HepG2 (cell line): Measurements from ENCODE around the gene C20orf96. TPM values are rescaled to one million over a fixed set of nuclear protein-coding genes. Genes with fewer than 3 reads are reported as not detected.
A peak's percentile ranks its signal among the peaks of the same experiment; 100 is the strongest.

Source experiments
- ATAC-seq: fragments of 200-7000 bp; cut with Tn5 transposase; 3 replicates; pipeline ENCODE4 v1.9.1; 2020; ENCODE audit warnings: mild to moderate bottlenecking, moderate library complexity
- BruUV-seq: library from RNA; stranded (reverse); fragments of 400-500 nt; replicated peaks from 2 replicates; lab custom pipeline; 2021; lab: Mats Ljungman, UMichigan
- CTCF ChIA-PET: fragments of 300-600 bp; formaldehyde crosslinking; extraction: SDS; loops from one replicate; lab custom pipeline; 2021; ENCODE audit warnings: low total read pairs, inconsistent platforms, low intra/inter-chr PET ratio; lab: Yijun Ruan, JAX
- POLR2A ChIA-PET: fragments of 350-600 bp; sonication (Branson Sonifier 250); formaldehyde crosslinking; loops from one replicate; lab custom pipeline; 2020; ENCODE audit warnings: antibody characterized with exemption, inconsistent platforms; lab: Yijun Ruan, JAX
- DNase-seq: peaks from one replicate; pipeline ENCODE4 v3.0.0-alpha.2; 2015; ENCODE audit warnings: low spot score
- FAIRE-seq: peaks from 3 replicates; lab custom pipeline; 2011; peaks lifted over from hg19 to GRCh38; lab: Jason Lieb, UNC
- H2AFZ ChIP-seq: one replicate; pipeline ENCODE4 v1.6.1; 2011; ENCODE audit warnings: low read length, inconsistent platforms
- H3K27ac ChIP-seq: fragments of 300-600 bp; 3 replicates; pipeline ENCODE4 v1.8.0; 2011; ENCODE audit warnings: mixed run types, mild to moderate bottlenecking, mixed read lengths, low read length, inconsistent platforms; ENCODE audit not compliant: insufficient read depth; ENCODE audit errors: extremely low read length
- H3K27me3 ChIP-seq, 2 experiments: fragments of 200-600 bp in 1 of 2; 2 replicates in 1 of 2; 3 replicates in 1 of 2; pipeline versions ENCODE4 v1.6.0 to v1.8.0; 2011; ENCODE audit warnings: low read length in 2 of 2, mild to moderate bottlenecking in 2 of 2, moderate library complexity in 2 of 2, inconsistent platforms in 1 of 2; ENCODE audit not compliant: insufficient read depth in 2 of 2, control insufficient read depth in 1 of 2
- H3K36me3 ChIP-seq, 2 experiments: fragments of 200-600 bp in 1 of 2; replicated peaks in 1 of 2; 2 replicates in 1 of 2; 3 replicates in 1 of 2; pipeline versions ENCODE4 v1.5.1 to v1.8.0; 2011; ENCODE audit warnings: low read length in 2 of 2, inconsistent platforms in 1 of 2; ENCODE audit not compliant: insufficient read depth in 2 of 2, control insufficient read depth in 1 of 2
- H3K4me1 ChIP-seq: 2 replicates; pipeline ENCODE4 v1.5.1; 2012; ENCODE audit warnings: low read length, inconsistent platforms; ENCODE audit not compliant: insufficient read depth
- H3K4me2 ChIP-seq: 2 replicates; pipeline ENCODE4 v1.6.0; 2011; ENCODE audit warnings: low read depth, low read length, inconsistent platforms
- H3K4me3 ChIP-seq, 3 experiments: fragments of 200-600 bp in 1 of 3; sonication (generic), shearing (Covaris generic) in 1 of 3; replicated peaks in 1 of 3; 2 replicates each; pipeline ENCODE4 v1.5.1; 2011 to 2016; ENCODE audit warnings: low read length in 3 of 3, inconsistent platforms in 2 of 3, low read depth in 2 of 3, mild to moderate bottlenecking in 2 of 3, control low read depth in 1 of 3, mixed read lengths in 1 of 3; ENCODE audit not compliant: insufficient read depth in 1 of 3
- H3K79me2 ChIP-seq: one replicate; pipeline ENCODE4 v1.6.1; 2011; ENCODE audit warnings: low read length, inconsistent platforms; ENCODE audit not compliant: insufficient read depth
- H3K9ac ChIP-seq: 2 replicates; pipeline ENCODE4 v1.6.0; 2011; ENCODE audit warnings: mild to moderate bottlenecking, low read depth, low read length, inconsistent platforms; ENCODE audit not compliant: insufficient read depth
- H3K9me3 ChIP-seq: 2 replicates; pipeline ENCODE4 v1.5.1; 2012; ENCODE audit warnings: mild to moderate bottlenecking, low read length
- H4K20me1 ChIP-seq: 2 replicates; pipeline ENCODE4 v1.6.0; 2011; ENCODE audit warnings: inconsistent platforms, mild to moderate bottlenecking, low read length, moderate library complexity; ENCODE audit not compliant: insufficient read depth
- ARNT ChIP-seq: fragments of 450-650 bp; IDR thresholded peaks from 2 replicates; pipeline ENCODE4 v1.6.1; 2017
- ARNT2 ChIP-seq: sonication (generic); formaldehyde crosslinking; IDR thresholded peaks from 2 replicates; pipeline ENCODE4 v1.8.0; 2022; ENCODE audit warnings: mild to moderate bottlenecking, low read depth, missing genetic modification reagents, moderate library complexity
- DPF2 ChIP-seq: sonication (generic); formaldehyde crosslinking; IDR thresholded peaks from 2 replicates; pipeline ENCODE4 v1.4.0; 2020; ENCODE audit warnings: mild to moderate bottlenecking, low read depth, missing genetic modification reagents, borderline replicate concordance
- EHMT2 ChIP-seq: fragments of 200-600 bp; sonication (generic); IDR thresholded peaks from 2 replicates; pipeline ENCODE4 v1.7.0; 2017; ENCODE audit warnings: antibody characterized with exemption, low read depth, low read length, borderline replicate concordance
- HMG20B ChIP-seq: conservative IDR thresholded peaks from 2 replicates; pipeline ENCODE4 v1.6.1; 2016; ENCODE audit warnings: missing genetic modification reagents, missing compliant biosample characterization
- JUN ChIP-seq: sonication (generic); formaldehyde crosslinking; IDR thresholded peaks from 2 replicates; pipeline ENCODE4 v1.4.0; 2020; ENCODE audit warnings: mild to moderate bottlenecking, missing genetic modification reagents
- KLF16 ChIP-seq, 2 experiments: sonication (generic) in 1 of 2; formaldehyde crosslinking in 1 of 2; IDR thresholded peaks; 2 replicates each; pipeline versions ENCODE4 v1.6.1 to v1.8.0; 2016 to 2023; ENCODE audit warnings: missing genetic modification reagents in 2 of 2, missing compliant biosample characterization in 1 of 2
- MLLT10 ChIP-seq: sonication (generic); formaldehyde crosslinking; IDR thresholded peaks from 2 replicates; pipeline ENCODE4 v1.4.0; 2020; ENCODE audit warnings: missing genetic modification reagents
- PHF21A ChIP-seq: sonication (generic); formaldehyde crosslinking; IDR thresholded peaks from 2 replicates; pipeline ENCODE4 v1.5.0; 2020; ENCODE audit warnings: mild to moderate bottlenecking, missing genetic modification reagents
- SALL1 ChIP-seq: sonication (generic); formaldehyde crosslinking; IDR thresholded peaks from 2 replicates; pipeline ENCODE4 v1.8.0; 2022; ENCODE audit warnings: mild to moderate bottlenecking, missing genetic modification reagents
- SMARCE1 ChIP-seq: fragments of 450-650 bp; IDR thresholded peaks from 2 replicates; pipeline ENCODE4 v1.6.1; 2017; ENCODE audit warnings: borderline replicate concordance
- ZMYM3 ChIP-seq: sonication (generic); formaldehyde crosslinking; IDR thresholded peaks from 2 replicates; pipeline ENCODE4 v1.5.1; 2020; ENCODE audit warnings: mild to moderate bottlenecking, missing genetic modification reagents
- ZMYM4 ChIP-seq: sonication (generic); formaldehyde crosslinking; IDR thresholded peaks from 2 replicates; pipeline ENCODE4 v1.8.1; 2023; ENCODE audit warnings: mild to moderate bottlenecking, missing genetic modification reagents
- ZNF121 ChIP-seq: sonication (generic); formaldehyde crosslinking; IDR thresholded peaks from 2 replicates; pipeline ENCODE4 v1.5.0; 2020; ENCODE audit warnings: mild to moderate bottlenecking, missing genetic modification reagents
- ZNF282 ChIP-seq: fragments of 450-650 bp; IDR thresholded peaks from 2 replicates; pipeline ENCODE4 v1.6.1; 2018; ENCODE audit not compliant: partially characterized antibody
- ZNF335 ChIP-seq: sonication (generic); formaldehyde crosslinking; IDR thresholded peaks from 2 replicates; pipeline ENCODE4 v1.4.0; 2020; ENCODE audit warnings: missing genetic modification reagents
- ZNF605 ChIP-seq: sonication (generic); formaldehyde crosslinking; IDR thresholded peaks from 2 replicates; pipeline ENCODE4 v1.8.0; 2022; ENCODE audit warnings: mild to moderate bottlenecking, missing genetic modification reagents
- ZNF749 ChIP-seq: sonication (generic); formaldehyde crosslinking; IDR thresholded peaks from 2 replicates; pipeline ENCODE4 v1.8.0; 2022; ENCODE audit warnings: mild to moderate bottlenecking, missing genetic modification reagents, moderate library complexity, borderline replicate concordance
- WGBS: methylation state at CpG from one replicate; pipeline ENCODE4 v1.1.6; 2017; ENCODE audit warnings: low lambda C conversion rate; 5-methylcytosine and 5-hydroxymethylcytosine counted together
- in situ Hi-C: cut with HindIII; loops from 2 replicates; pipeline ENCODE4 v1.10.0; 2017; ENCODE audit warnings: low pct_unique_long_range_greater_than_20kb; ENCODE audit not compliant: extremely low pct_ligation_motif_present
- intact Hi-C: fragments of 100-400 bp; cut with micrococcal nuclease; formaldehyde crosslinking; loops from one replicate; pipeline ENCODE4 v1.10.0; 2022; ENCODE audit not compliant: unreplicated experiment
- polyA plus RNA-seq, 8 experiments: library from polyadenylated mRNA; depleted of rRNA in 3 of 8; stranded (reverse) in 7 of 8; unstranded in 1 of 8; fragments of >200 nt; fragmentation: Illumina TruSeq in 4 of 8; extraction: Trizol in 4 of 8; gene quantifications; 2 replicates each; pipeline versions ENCODE4 v1.2.1 to v1.2.3, GENCODE V29; 2011 to 2016; ENCODE audit warnings: low read depth in 4 of 8, missing spikeins in 1 of 8, mixed read lengths in 1 of 8; ENCODE audit not compliant: insufficient read depth in 1 of 8
- total RNA-seq, 5 experiments: library from RNA; depleted of rRNA; stranded (reverse); fragments of >200 nt; fragmentation: Illumina TruSeq; extraction: Trizol; gene quantifications; 2 replicates each; pipeline ENCODE4 v1.2.3, GENCODE V29; 2016; ENCODE audit warnings: low read depth in 1 of 5
- TF ChIP-seq, protein P1 (sequence below): sonication (generic); formaldehyde crosslinking; IDR thresholded peaks from 2 replicates; pipeline ENCODE4 v1.4.0; 2020; ENCODE audit warnings: missing genetic modification reagents
- TF ChIP-seq, protein P2 (sequence below): sonication (generic); formaldehyde crosslinking; IDR thresholded peaks from 2 replicates; pipeline ENCODE4 v1.5.0; 2020; ENCODE audit warnings: mild to moderate bottlenecking, missing genetic modification reagents
- TF ChIP-seq, protein P3 (sequence below): sonication (generic); formaldehyde crosslinking; IDR thresholded peaks from 2 replicates; pipeline ENCODE4 v1.5.0; 2020; ENCODE audit warnings: missing genetic modification reagents
- TF ChIP-seq, protein P4 (sequence below): sonication (generic); formaldehyde crosslinking; IDR thresholded peaks from 2 replicates; pipeline ENCODE4 v1.4.0; 2020; ENCODE audit warnings: mild to moderate bottlenecking, missing genetic modification reagents

C20orf96 gene
- total and polyA plus RNA-seq, 2 of the 13 experiments (the other 11 are each of a cell fraction or from before 2014, with no cell fraction given): 3.8 to 20.6 TPM

DNA sequence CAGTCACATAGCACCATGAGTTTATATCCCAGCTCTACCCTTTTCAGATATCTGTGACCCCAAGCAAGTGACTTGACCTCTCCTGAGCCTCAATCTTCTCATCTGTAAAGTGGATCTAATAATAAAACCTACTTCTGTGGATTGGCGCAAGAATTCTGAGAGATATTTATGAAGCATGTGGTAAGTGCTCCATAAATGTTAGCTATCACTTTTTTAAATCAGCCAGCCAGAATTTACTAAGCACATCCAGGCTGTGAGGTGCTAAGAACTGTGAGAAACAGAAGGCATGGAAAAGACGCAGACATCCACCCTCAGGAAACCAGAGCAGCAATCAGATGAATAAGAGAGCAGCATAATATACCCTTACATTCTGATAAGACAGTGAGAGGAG is 862 bp downstream of the C20orf96 start:
- ChIA-PET POLR2A (no interaction called here), CTCF (no interaction called here)
- H3K4me3 ChIP-seq: peak overlapping the region; percentile 63 to 85 (median 83)
- H3K27me3 ChIP-seq: peaks cover 2 to 23% of the 10 kb centered on the region in 2 experiments; a peak in 4 of 5 replicates
- peak overlapping the region; percentile 98 for H3K4me2 ChIP-seq
- peak overlapping the region; percentile 70 for H3K27ac ChIP-seq
- no peak for ATAC-seq
- H3K9me3 ChIP-seq: no peaks in the 10 kb centered on the region
- no peaks in the 10 kb centered on the region for H4K20me1 ChIP-seq
- 64% methylated on average over 2 of the region's 2 CpGs for WGBS
- BruUV-seq: TSS peak; percentile 68
- H3K9ac ChIP-seq: peak overlapping the region; percentile 89
- H3K4me1 ChIP-seq: peaks cover 27% of the 10 kb centered on the region
- no peak for DNase-seq
- peak overlapping the region; percentile 97 for H2AFZ ChIP-seq
- no peak for FAIRE-seq
- H3K36me3 ChIP-seq: no peaks in the 10 kb centered on the region
- intact Hi-C loops (no loop called here), in situ Hi-C loops (no loop called here)
- peaks cover 10% of the 10 kb centered on the region for H3K79me2 ChIP-seq
- no peak for TF ChIP-seq KLF16 (CRISPR knock-in tag; IDR thresholded peaks at IDR 0.05)
- TF ChIP-seq ZMYM3 (CRISPR knock-in tag): peak; percentile 23; the same call in 1 of the 2 replicates
- TF ChIP-seq, protein P1, sequence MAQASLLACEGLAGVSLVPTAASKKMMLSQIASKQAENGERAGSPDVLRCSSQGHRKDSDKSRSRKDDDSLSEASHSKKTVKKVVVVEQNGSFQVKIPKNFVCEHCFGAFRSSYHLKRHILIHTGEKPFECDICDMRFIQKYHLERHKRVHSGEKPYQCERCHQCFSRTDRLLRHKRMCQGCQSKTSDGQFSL (CRISPR knock-in tag): no peak
- TF ChIP-seq ZNF335 (CRISPR knock-in tag): no peak
- TF ChIP-seq PHF21A (CRISPR knock-in tag): no peak
- no peak for TF ChIP-seq JUN
- no peak for TF ChIP-seq MLLT10
- TF ChIP-seq ARNT2 (CRISPR knock-in tag): no peak
- no peak for TF ChIP-seq ZNF121
- TF ChIP-seq, protein P2, sequence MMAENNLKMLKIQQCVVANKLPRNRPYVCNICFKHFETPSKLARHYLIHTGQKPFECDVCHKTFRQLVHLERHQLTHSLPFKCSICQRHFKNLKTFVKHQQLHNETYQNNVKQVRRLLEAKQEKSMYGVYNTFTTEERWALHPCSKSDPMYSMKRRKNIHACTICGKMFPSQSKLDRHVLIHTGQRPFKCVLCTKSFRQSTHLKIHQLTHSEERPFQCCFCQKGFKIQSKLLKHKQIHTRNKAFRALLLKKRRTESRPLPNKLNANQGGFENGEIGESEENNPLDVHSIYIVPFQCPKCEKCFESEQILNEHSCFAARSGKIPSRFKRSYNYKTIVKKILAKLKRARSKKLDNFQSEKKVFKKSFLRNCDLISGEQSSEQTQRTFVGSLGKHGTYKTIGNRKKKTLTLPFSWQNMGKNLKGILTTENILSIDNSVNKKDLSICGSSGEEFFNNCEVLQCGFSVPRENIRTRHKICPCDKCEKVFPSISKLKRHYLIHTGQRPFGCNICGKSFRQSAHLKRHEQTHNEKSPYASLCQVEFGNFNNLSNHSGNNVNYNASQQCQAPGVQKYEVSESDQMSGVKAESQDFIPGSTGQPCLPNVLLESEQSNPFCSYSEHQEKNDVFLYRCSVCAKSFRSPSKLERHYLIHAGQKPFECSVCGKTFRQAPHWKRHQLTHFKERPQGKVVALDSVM (CRISPR knock-in tag): no peak
- TF ChIP-seq, protein P3, sequence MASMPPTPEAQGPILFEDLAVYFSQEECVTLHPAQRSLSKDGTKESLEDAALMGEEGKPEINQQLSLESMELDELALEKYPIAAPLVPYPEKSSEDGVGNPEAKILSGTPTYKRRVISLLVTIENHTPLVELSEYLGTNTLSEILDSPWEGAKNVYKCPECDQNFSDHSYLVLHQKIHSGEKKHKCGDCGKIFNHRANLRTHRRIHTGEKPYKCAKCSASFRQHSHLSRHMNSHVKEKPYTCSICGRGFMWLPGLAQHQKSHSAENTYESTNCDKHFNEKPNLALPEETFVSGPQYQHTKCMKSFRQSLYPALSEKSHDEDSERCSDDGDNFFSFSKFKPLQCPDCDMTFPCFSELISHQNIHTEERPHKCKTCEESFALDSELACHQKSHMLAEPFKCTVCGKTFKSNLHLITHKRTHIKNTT (CRISPR knock-in tag): no peak
- no peak for TF ChIP-seq ZNF282
- TF ChIP-seq ZNF605 (CRISPR knock-in tag): peak; percentile 77
- no peak for TF ChIP-seq SALL1 (CRISPR knock-in tag)
- no peak for TF ChIP-seq ARNT
- TF ChIP-seq EHMT2: 0 out of 2 replicates have a peak, but pooled peaks have one; percentile 12
- TF ChIP-seq, protein P4, sequence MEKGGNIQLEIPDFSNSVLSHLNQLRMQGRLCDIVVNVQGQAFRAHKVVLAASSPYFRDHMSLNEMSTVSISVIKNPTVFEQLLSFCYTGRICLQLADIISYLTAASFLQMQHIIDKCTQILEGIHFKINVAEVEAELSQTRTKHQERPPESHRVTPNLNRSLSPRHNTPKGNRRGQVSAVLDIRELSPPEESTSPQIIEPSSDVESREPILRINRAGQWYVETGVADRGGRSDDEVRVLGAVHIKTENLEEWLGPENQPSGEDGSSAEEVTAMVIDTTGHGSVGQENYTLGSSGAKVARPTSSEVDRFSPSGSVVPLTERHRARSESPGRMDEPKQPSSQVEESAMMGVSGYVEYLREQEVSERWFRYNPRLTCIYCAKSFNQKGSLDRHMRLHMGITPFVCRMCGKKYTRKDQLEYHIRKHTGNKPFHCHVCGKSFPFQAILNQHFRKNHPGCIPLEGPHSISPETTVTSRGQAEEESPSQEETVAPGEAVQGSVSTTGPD: peak; percentile 2; the same call in 1 of the 2 replicates
- no peak for TF ChIP-seq SMARCE1
- TF ChIP-seq ZMYM4 (CRISPR knock-in tag): no peak
- no peak for TF ChIP-seq DPF2
- TF ChIP-seq HMG20B (CRISPR knock-in tag): no peak
- no peak for TF ChIP-seq ZNF749
